ENCODE measurements around the gene SOAT1.
"Not testable (repeated sequence)": the region's sequence is repeated elsewhere in the genome, so short reads cannot be mapped to it uniquely, and the experiment has no call there.

GRCh38 chr1:179274424-179274823 is 19.2 kb upstream of the SOAT1 start:
- TF ChIP-seq CTCF, EP300 (IDR thresholded peaks at IDR 0.05): not testable (repeated sequence)

All from tibial nerve (tissue), 4 donors.